C4-2B (cell line): ENCODE results near the gene HLA-DMA.

Source experiments
- CTCF ChIP-seq: fragments of 450-650 bp; conservative IDR thresholded peaks from 2 replicates; pipeline ENCODE4 v1.5.1; 2017; ENCODE audit warnings: mild to moderate bottlenecking
- ZFX ChIP-seq: fragments of 450-650 bp; IDR thresholded peaks from 2 replicates; pipeline ENCODE4 v1.6.1; 2017

DNA sequence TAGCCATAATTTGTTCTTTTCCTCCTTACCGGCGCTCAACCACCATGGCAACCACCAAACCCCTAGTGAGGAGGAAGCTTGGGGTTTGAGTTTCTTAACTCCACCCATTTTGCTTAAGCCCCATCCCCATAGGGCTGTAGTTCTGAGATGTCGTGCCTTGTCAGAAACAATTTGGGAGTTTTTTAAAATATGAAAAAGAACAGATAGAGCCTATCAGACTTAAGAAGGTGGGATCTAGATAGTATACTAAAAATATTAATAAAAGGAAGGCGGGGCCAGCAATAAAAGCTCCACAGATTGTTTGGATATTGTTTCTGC, 21.1 kb upstream of the HLA-DMA start:
- no peak for TF ChIP-seq CTCF
- TF ChIP-seq ZFX = no peak
